ENCODE measurements around the gene ASTE1. TPM values are rescaled to one million over a fixed set of nuclear protein-coding genes. Genes with fewer than 3 reads are reported as not detected.

The ASTE1 gene
- total and polyA plus RNA-seq, 2 of the 8 experiments (the other 6 are each of a cell fraction or from before 2014, with no cell fraction given), result 6.4 TPM; not detected in 1

DNA sequence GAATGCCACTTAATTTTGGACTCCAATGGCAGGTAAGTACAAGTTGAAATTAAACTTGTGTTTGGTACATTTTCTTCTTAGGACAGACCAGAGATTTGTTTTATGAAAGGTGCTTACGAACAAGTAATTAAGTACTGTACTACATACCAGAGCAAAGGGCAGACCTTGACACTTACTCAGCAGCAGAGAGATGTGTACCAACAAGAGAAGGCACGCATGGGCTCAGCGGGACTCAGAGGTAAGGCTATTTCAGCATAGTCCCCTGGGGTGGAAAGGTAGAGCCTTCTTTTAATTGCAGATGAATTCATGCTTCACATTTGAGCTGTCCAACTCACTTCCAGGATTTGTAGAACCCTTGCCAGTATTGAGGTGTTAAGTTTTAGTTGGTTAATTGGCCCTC, 51.4 kb downstream of the ASTE1 start (continued):
- TF ChIP-seq, protein P1, sequence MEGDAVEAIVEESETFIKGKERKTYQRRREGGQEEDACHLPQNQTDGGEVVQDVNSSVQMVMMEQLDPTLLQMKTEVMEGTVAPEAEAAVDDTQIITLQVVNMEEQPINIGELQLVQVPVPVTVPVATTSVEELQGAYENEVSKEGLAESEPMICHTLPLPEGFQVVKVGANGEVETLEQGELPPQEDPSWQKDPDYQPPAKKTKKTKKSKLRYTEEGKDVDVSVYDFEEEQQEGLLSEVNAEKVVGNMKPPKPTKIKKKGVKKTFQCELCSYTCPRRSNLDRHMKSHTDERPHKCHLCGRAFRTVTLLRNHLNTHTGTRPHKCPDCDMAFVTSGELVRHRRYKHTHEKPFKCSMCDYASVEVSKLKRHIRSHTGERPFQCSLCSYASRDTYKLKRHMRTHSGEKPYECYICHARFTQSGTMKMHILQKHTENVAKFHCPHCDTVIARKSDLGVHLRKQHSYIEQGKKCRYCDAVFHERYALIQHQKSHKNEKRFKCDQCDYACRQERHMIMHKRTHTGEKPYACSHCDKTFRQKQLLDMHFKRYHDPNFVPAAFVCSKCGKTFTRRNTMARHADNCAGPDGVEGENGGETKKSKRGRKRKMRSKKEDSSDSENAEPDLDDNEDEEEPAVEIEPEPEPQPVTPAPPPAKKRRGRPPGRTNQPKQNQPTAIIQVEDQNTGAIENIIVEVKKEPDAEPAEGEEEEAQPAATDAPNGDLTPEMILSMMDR (IDR thresholded peaks at IDR 0.05; ENCODE audit: control extremely low read depth in 1 of 3, insufficient read depth in 1 of 3, low read depth in 1 of 3, low read length in 3 of 3), result no peak
- TF ChIP-seq POLR2A (IDR thresholded peaks at IDR 0.05; ENCODE audit: control extremely low read depth in 1 of 2, low read depth in 2 of 2, low read length in 2 of 2), result no peak
- no peak for TF ChIP-seq ASH2L (IDR thresholded peaks at IDR 0.05; ENCODE audit: low read length)
- no peak for TF ChIP-seq RBBP5 (IDR thresholded peaks at IDR 0.05; ENCODE audit: borderline replicate concordance, low read depth, low read length)
